RPMI7951 (cell line): ENCODE measurements around the gene TIPIN. TPM values are rescaled to one million over a fixed set of nuclear protein-coding genes. Genes with fewer than 3 reads are reported as not detected.
"Not testable (repeated sequence)": the region's sequence is repeated elsewhere in the genome, so short reads cannot be mapped to it uniquely, and the experiment has no call there.

ENCODE experiments used
- DNase-seq: peaks from one replicate; pipeline ENCODE4 v3.0.0-alpha.2; 2012; ENCODE audit warnings: low read depth
- total RNA-seq: library from RNA; depleted of rRNA; stranded (reverse); fragments of >200 nt; shearing (Covaris generic); gene quantifications from 2 replicates; pipeline ENCODE4 v1.2.3, GENCODE V29; 2014; rRNA removed

Gene TIPIN, protein sequence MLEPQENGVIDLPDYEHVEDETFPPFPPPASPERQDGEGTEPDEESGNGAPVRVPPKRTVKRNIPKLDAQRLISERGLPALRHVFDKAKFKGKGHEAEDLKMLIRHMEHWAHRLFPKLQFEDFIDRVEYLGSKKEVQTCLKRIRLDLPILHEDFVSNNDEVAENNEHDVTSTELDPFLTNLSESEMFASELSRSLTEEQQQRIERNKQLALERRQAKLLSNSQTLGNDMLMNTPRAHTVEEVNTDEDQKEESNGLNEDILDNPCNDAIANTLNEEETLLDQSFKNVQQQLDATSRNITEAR
- 19.2 and 21.4 TPM in 2 replicates for total RNA-seq

- peak; percentile 95 for DNase-seq
Measured at GRCh38 chr15:66356359-66357236, at the start of gene TIPIN. Gene TIPIN (minus strand): TSS chr15:66356685. CDS start chr15:66352947, 3,738 bp downstream.

DNA sequence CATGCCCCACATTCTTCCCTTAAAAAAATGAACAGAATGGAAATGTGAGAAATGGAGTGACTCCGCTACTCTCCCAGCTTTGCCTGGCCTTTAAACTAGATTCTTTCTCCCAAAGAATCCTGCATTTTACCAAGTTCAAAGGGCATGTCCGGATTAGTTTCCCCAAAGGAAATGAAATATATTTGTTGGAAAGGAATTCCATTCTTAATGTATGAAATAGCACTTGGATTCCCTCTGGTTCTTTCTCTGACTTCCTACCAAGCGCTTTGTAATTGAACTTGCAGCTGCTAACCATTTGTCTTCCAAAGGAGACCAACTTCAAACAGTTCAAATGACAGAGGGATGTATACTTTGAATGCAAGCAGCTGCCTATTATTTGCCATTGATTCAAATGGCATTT lies 49.1 kb upstream of the TIPIN start:
- no peak for DNase-seq

DNA sequence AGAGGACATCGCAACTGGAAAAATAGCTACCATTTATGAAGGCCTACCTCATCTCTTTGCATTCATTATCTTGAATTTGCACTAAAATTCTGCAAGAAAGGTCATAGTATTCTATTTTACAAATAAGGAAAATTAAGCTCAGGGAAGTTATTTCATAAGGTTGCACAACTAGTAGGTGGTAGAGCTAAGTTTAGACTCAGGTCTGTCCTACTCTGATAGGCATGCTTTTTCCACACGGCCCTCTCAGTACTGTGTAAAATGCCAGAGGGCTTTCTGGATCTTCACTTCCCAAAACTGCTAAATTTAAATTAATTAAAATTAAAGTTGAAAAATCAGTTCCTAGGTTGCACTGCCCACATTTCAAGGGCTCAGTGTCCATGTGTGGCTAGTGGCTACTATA lies 48.5 kb upstream of the TIPIN start:
- no peak for DNase-seq

DNA sequence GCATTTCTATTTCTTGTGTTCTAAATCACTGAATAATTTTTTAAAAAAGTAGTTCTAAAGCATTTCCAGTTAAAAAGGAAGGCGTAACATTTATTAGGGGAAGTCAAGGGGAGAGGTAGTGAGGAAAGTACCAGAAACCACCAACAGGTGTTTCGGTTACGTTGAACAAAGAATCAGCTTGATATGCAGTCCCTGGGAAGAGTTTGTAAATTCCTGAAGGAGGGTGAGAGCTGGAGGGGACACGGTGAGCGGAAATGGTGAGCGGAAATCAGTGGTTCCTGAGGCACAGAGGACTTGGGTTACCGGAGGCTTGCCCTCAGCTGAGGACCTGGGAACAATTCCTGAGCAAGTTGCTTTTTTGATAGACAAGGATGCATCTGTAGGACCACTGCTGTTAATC lies 48.0 kb upstream of the TIPIN start:
- DNase-seq: no peak

DNA sequence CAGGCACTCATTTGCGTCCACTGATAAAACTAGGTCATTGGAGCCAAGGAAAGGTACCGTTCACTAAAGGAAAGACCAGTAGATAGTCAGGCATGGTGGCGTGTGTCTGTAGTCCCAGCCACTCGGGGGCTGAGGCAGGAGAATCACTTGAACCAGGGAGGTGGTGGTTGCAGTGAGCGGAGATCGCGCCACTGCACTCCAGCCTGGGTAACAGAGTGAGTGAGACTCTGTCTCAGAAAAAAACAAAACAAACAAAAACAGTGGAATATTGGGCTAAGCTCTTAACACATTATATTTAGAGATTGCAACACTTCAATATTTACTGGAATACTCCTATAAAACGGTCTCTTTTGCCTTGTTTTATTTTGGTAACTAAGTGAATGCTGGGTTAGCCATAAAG lies 47.6 kb upstream of the TIPIN start:
- no peak for DNase-seq

DNA sequence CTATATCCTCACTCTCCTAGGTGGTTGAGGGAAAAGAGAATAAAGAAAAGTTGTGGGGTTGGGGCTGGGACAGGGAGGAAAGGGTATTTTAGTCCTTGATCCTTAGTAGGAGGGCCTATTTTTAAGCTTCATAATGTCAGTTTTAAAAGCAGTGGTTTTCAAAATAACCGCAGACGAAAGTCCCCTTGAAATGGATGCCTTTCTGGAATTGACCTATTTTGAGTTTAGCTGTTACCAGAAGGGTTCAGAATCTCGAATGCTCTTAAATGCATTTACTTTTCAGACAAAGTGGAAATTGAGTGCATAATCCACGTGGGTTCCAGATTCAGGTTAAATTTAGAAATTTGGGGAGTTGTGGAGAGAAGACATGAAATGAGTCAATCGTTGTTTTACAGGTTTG lies 46.8 kb upstream of the TIPIN start:
- no peak for DNase-seq

DNA sequence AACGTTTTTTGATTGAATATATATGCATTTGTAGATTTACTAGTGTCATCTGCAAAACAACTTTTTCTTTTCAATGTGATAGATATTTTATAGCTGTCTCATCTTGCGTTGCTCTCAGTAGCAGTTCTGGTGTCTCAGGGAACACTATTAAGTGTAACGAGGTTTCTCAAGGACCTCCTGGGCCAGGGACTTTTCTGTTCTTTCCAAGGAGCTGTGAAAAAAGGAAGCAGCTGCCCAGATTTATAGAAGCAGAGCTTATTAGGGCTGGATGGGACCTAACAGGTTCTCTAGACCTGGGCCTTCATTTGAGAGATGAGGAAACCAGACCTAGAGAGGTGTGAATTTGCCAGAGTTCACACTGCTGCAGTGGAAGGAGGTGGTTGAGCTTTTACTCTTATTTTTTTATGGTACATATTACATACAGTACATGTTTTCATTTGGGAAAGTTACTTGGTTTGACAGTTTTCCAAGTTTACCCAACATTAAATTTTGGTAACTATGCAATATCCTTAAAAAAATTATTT lies 46.3 kb upstream of the TIPIN start:
- DNase-seq: no peak

- peak; percentile 55 for DNase-seq
Measured at GRCh38 chr15:66401130-66402021, 44.9 kb upstream of the TIPIN start.

DNA sequence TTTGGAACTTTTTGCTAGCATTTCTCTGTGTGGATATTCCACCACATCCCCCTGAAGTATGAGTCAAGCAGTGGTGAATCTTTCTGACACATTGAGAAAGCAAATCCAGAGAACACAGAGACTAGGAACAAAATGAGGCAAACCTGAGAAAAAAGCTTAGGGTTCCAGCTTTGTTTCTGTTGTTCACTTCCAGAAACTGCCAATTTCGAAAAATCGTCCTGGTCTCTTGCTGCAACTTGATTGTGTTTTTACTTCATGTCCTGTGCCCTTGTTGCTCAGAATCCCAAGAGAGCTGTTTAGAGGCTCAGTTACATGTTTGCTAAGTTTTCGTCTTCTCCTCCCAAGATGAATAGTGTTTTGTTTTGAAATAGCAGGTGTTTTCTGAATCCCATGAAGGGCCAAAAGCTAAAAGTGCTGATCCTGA lies 43.9 kb upstream of the TIPIN start:
- DNase-seq: peak; percentile 28

DNA sequence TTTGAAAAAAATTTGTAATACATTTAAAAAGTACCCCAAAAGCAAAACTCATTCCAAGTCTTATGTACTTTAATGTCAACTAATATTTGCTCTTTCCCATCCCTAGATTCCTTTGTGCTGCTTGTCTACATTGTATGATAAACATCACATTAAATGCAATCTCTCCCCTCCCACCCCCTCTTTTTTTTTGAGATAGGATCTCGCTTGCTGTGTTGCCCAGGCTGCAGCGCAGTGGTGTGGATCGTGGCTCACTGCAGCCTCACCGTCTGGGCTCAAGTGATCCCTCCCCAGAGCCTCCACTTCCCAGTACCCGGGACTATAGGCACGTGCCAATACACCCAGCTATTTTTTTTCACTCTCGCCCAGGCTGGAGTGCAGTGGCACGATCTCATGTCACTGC lies 42.8 kb upstream of the TIPIN start:
- no peak for DNase-seq

GRCh38 chr15:66394915-66395314 lies 38.4 kb upstream of the TIPIN start:
- no peak for DNase-seq

DNA sequence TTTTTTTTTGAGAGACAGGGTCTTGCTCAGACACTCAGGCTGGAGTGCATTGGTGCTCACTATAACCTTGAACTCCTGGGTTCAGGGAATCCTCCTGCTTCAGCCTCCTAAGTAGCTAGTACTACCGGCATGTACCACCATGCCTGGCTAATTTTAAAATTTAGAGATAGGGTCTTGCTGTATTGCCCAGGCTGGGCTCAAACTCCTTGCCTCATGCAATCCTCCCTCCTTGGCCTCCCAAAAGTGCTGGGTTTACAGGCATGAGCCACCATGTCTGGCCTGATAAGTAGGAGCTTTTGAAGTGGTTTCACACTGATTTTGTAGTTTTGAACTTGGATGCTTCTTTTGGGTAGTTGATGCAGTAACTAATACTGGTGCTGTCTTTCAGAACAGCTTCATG lies 38.0 kb upstream of the TIPIN start:
- DNase-seq: no peak

DNA sequence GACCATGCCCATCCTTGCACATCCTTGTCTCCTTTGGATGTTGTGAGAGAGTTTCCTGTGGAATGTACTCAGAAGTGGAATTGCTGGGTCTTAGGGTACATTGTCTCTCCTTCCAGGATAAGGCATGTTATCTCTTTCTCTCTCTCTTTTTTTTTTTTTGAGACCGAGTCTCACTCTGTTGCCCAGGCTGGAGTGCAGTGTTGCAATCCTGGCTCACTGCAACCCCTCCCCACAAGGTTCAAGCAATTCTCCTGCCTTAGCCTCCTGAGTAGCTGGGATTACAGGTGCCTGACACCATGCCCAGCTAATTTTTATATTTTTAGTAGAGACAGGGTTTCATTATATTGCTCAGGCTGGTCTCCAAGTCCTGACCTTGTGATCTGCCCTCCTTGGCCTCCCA lies 36.6 kb upstream of the TIPIN start:
- not testable (repeated sequence) for DNase-seq

- no peak for DNase-seq
Measured at GRCh38 chr15:66390678-66391077, 34.2 kb upstream of the TIPIN start.

- DNase-seq: peak; percentile 23
Measured at GRCh38 chr15:66389859-66390381, 33.4 kb upstream of the TIPIN start.

- DNase-seq: no peak
Measured at GRCh38 chr15:66389098-66389858, 32.8 kb upstream of the TIPIN start.

DNA sequence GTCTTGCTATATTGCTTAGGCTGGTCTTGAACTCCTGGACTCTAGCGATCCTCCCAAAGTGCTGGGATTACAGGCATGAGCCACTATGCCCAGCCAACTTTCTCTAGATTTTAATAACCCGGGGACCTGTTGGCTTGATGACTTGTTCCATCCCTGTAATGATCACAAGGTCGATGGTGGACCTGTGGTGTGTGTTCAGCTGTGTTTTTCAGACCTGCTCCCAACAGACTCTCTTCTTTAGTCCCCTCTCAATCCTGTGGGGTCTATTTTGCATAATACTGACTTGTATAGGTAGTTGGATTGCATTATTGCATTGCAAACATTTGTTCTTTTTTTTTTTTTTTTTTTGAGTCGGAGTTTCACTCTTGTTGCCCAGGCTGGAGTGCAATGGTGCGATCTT lies 32.1 kb upstream of the TIPIN start:
- no peak for DNase-seq

DNA sequence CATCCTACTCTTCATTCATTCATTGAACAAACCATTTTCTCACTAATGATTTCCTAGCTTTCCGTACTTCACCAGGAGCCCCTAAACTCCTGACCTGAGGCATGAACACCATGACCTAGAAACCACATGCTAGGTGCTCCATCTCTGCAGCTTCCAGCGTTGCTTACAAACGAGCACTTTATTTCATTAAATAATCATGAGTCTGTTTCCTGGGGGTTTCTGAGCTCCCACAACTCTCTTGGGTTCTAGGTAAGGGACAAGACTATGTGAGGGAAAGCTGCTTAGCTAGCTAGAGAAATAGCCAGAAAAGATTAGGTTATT lies 31.5 kb upstream of the TIPIN start:
- no peak for DNase-seq

DNA sequence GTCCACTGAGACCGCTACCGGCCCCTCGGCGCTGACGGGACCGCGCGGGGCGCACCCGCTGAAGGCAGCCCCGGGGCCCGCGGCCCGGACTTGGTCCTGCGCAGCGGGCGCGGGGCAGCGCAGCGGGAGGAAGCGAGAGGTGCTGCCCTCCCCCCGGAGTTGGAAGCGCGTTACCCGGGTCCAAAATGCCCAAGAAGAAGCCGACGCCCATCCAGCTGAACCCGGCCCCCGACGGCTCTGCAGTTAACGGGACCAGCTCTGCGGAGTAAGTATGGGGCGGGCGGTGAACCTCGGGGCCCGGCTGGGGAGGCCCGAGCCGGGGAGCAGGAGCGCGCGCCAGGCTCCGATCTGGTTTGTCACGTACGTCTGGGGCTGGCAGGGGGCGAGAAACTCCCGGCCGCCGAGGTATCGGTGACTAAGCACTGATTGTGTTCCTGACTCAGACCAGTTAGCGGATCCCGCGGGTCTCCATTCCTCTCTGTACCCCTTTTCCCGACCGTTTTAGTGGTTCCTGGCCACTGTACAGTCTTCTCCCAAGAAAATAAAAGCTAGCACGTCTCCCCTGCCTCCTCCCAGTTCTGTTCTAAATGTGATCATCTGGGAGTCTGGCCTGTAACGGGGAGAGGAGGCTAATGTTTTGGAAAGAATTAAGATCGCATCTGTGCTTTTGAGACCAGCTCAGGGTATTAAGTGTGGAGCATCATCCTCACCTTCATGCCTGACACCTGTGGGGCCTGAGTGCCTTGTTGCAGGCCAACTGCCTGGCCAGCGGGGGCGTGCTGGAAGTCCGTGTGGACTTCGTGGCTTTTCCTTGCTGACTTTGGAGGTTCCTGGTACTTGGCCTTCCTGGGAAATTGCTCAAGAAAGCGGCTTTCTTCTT lies 30.9 kb upstream of the TIPIN start:
- peak; percentile 78 for DNase-seq
